Activated CD4-positive, alpha-beta T cell treated with anti-CD3 and anti-CD28 coated beads, Interleukin-2, amount 50 U/mL, for 24 hours (primary cell): Measurements from ENCODE around the gene NPW.

Experiments used
- DNase-seq, 2 donors: peaks; one replicate each; pipeline ENCODE4 v3.0.0-alpha.2; 2020; ENCODE audit warnings: low read depth in 1 of 2, low spot score in 1 of 2

NPW gene

GRCh38 chr16:2047330-2048115 lies 27.9 kb downstream of the NPW start, which contains the start of the genes NTHL1 and TSC2:
Gene NTHL1 (minus strand): TSS chr16:2047834. CDS start chr16:2047823, 11 bp downstream.
Gene TSC2 (plus strand): TSS chr16:2047985. CDS start chr16:2048616, 631 bp downstream.
- peak; percentile 78 to 93 for DNase-seq

DNA sequence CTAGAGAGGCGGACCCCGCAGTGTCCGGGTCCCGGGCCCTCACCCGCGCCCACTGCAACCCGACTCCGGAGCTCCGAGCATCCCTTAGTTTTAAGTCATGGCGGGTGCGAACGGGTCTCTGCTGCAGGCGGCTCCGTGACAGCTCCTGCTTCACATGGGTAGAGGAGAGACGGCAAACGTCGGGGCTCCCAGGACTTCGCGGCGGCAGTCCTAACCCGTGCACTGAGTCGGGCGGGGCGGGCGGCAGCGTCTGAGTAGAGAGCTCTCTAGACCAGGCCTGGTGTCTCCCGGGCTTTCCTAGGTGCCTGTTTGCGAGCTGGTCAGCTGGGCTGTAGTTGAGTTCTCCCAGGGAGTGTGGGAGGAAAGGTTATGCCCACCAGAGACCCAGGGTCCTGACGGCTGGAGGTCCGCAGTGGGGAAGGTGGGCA lies 28.5 kb downstream of the NPW start:
- no peak for DNase-seq

- no peak for DNase-seq
These were observed 33.6 kb downstream of the NPW start for GRCh38 chr16:2053211-2053610.

- no peak for DNase-seq
These were observed 34.3 kb downstream of the NPW start for GRCh38 chr16:2053897-2054296.

- no peak for DNase-seq
These were observed 35.1 kb downstream of the NPW start for GRCh38 chr16:2054543-2055245.

GRCh38 chr16:2056077-2056476 lies 36.5 kb downstream of the NPW start:
- no peak for DNase-seq

DNA sequence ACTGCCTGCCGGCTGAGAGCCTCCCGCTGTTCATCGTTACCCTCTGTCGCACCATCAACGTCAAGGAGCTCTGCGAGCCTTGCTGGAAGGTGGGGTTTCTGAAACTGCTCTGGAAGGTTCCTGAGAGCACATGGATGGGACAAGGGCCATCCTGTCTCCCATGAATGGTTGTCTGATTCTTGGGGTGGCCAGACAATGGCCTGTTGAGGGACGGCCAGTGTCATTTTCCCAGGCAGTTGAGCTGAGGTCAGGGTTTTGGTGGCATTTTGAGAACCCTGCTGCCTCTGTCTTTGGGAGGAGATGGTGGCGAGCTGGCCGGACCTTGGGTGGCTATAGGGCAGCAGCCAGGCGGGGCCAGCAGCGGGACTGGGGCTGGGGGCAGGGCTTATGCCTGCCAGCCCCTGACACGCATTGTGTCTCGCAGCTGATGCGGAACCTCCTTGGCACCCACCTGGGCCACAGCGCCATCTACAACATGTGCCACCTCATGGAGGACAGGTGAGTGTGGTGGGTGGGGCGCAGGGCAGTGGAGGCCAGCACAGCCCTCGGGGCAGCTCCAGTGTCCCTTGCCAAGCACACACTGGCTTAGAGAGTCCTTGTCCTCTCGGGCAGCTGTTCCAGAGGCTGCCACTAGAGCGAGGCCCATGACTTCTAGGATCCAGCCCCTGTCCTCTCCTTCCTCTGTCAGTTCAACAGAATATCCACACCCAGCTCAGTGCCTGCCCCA lies 37.3 kb downstream of the NPW start:
- no peak for DNase-seq

- DNase-seq: no peak
These were observed 37.9 kb downstream of the NPW start for GRCh38 chr16:2057438-2057837.

- DNase-seq: no peak
These were observed 38.8 kb downstream of the NPW start for GRCh38 chr16:2058420-2058819.

DNA sequence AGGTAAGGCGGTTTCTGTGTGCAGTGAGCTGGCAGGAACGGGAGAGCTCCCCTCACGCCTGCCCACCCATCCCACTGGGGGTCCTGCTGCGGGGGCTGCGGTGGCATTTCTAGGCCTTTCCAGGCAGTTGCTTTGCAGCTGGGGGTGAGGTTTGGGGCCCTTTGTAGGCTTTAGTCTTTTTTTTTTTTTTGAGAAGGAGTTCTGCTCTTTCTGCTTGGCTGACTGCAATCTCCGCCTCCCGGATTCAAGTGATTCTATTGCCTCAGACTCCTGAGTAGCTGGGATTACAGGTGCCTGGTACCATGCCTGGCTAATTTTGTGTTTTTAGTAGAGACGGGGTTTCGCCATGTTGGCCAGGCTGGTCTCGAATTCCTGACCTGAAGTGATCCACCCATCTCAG lies 39.3 kb downstream of the NPW start:
- DNase-seq: no peak

DNA sequence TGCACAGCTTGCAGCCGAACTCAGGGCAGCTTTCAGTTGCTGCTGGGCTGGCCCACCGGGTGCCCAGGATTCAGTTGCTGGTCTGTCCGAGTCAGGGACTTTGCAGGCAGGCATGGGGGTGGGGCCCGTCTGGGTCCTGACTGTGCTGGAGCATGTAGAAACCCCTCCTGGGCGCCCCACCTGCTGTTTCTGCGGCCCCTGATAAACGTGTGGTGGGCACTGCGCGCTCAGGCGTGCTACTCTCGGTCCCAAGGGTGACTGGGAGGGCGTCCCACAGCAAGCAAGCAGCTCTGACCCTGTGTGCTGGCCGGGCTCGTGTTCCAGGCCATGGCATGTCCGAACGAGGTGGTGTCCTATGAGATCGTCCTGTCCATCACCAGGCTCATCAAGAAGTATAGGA lies 40.8 kb downstream of the NPW start:
- no peak for DNase-seq

- no peak for DNase-seq
These were observed 41.4 kb downstream of the NPW start for GRCh38 chr16:2061023-2061422.

- DNase-seq: no peak
These were observed 41.9 kb downstream of the NPW start for GRCh38 chr16:2061526-2061925.

- DNase-seq: no peak
These were observed 43.2 kb downstream of the NPW start for GRCh38 chr16:2062801-2063200.

DNA sequence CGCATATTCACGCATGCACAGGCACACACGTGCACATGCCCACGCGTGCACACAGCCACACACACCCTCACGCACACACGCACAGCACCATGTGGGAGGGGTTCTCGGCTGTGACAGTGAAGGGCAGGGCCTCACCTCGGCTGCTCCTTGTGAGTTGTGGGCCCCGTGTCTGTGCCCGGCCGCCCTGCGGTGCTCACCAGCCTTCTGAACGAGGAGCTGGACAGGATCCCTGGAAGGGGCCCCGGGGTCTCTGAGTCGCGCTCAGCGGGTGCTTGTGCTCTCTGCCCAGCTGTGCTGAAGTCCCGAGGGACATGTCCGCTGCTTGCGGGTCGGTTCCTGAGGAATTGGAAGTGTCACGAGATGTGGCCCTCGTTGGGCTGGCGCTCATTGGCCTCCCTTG lies 44.3 kb downstream of the NPW start:
- DNase-seq: no peak

- no peak for DNase-seq
These were observed 44.9 kb downstream of the NPW start for GRCh38 chr16:2064368-2064945.

- DNase-seq: no peak
These were observed 46.6 kb downstream of the NPW start for GRCh38 chr16:2066139-2066538.
